C4-2B (cell line): ENCODE measurements around the gene DARS1.

ENCODE experiments used
- H3K27ac ChIP-seq: fragments of 450-650 bp; 2 replicates; pipeline ENCODE4 v1.5.1; 2017
- CTCF ChIP-seq: fragments of 450-650 bp; conservative IDR thresholded peaks from 2 replicates; pipeline ENCODE4 v1.5.1; 2017; ENCODE audit warnings: mild to moderate bottlenecking
- ZFX ChIP-seq: fragments of 450-650 bp; IDR thresholded peaks from 2 replicates; pipeline ENCODE4 v1.6.1; 2017

DARS1 gene

GRCh38 chr2:135985826-135986393 lies 484 bp upstream of the DARS1 start:
- peak overlapping the region; percentile 95 for H3K27ac ChIP-seq
- TF ChIP-seq CTCF (no peak), ZFX (no peak)

GRCh38 chr2:135984199-135985017 lies 1.0 kb downstream of the DARS1 start:
- TF ChIP-seq CTCF, result no peak
- TF ChIP-seq ZFX, result no peak
- H3K27ac ChIP-seq, result peak overlapping the region; percentile 95

- H3K27ac ChIP-seq, result no peak overlapping the region
- TF ChIP-seq CTCF (no peak), ZFX (no peak)
Measured at GRCh38 chr2:135980434-135981079, 4.9 kb downstream of the DARS1 start.

GRCh38 chr2:135975702-135976101 lies 9.7 kb downstream of the DARS1 start:
- no peak overlapping the region for H3K27ac ChIP-seq
- no peak for TF ChIP-seq CTCF

GRCh38 chr2:135974036-135974435 lies 11.4 kb downstream of the DARS1 start:
- H3K27ac ChIP-seq, result no peak overlapping the region
- no peak for TF ChIP-seq ZFX
- no peak for TF ChIP-seq CTCF

GRCh38 chr2:135969655-135970387 lies 15.6 kb downstream of the DARS1 start:
- H3K27ac ChIP-seq, result no peak overlapping the region
- TF ChIP-seq ZFX (no peak), CTCF (no peak)

- no peak overlapping the region for H3K27ac ChIP-seq
- TF ChIP-seq CTCF, result no peak
- no peak for TF ChIP-seq ZFX
Measured at GRCh38 chr2:135965756-135966155, 19.7 kb downstream of the DARS1 start.

- peak overlapping the region; percentile 66 for H3K27ac ChIP-seq
Measured at GRCh38 chr2:135964404-135964803, 21.0 kb downstream of the DARS1 start.
